Sigmoid colon (tissue), 4 donors: ENCODE results near the gene EBF4.

ENCODE experiments used
- EP300 ChIP-seq, 4 donors: sonication (generic); formaldehyde crosslinking; IDR thresholded peaks; one replicate each; pipeline ENCODE4 v1.6.1; 2017; ENCODE audit warnings: antibody characterized with exemption in 4 of 4
- POLR2AphosphoS5 ChIP-seq, 4 donors: sonication (generic); formaldehyde crosslinking; IDR thresholded peaks; one replicate each; pipeline ENCODE4 v1.6.1; 2017; ENCODE audit warnings: antibody characterized with exemption in 4 of 4
- TF ChIP-seq, protein P1 (sequence below), 4 experiments: fragments of 450-650 bp in 3 of 4; fragments of 200-600 bp in 1 of 4; IDR thresholded peaks; one replicate each; pipeline ENCODE4 v1.5.1; 2016 to 2019; ENCODE audit warnings: antibody characterized with exemption in 4 of 4, mild to moderate bottlenecking in 3 of 4, moderate library complexity in 2 of 4

DNA sequence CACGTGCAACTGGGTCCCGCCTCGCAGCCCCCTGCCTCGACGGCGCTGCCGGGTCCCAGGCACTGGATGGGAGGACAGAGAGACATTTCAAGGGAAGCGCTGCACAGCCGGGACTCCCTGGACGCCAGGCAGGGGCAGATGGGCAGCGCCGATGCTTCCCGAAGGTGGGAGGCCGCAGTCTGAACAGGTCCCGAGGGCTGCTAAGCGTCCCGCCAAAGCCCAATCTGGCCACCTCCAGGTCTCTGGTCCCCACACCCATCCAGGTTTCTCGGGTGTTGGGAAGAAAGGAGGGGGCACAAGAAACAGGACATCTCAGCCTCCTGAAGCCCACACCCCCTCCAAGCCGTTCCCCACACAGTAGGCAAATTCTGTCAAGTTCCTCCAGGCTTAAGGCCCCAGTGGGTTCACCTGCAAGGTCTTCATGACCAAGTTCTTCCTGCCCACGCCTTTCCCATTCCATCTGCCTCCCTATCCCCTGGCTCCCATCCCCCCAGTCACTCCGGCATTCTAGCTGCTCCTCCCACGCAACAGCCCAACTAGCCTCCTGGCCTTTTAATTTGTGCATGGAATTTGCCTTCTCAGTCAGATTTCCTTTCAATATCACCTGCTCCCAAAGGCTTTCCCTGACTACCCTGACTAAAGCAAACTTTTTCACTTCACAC lies 113.2 kb downstream of the EBF4 start:
- TF ChIP-seq, protein P1, sequence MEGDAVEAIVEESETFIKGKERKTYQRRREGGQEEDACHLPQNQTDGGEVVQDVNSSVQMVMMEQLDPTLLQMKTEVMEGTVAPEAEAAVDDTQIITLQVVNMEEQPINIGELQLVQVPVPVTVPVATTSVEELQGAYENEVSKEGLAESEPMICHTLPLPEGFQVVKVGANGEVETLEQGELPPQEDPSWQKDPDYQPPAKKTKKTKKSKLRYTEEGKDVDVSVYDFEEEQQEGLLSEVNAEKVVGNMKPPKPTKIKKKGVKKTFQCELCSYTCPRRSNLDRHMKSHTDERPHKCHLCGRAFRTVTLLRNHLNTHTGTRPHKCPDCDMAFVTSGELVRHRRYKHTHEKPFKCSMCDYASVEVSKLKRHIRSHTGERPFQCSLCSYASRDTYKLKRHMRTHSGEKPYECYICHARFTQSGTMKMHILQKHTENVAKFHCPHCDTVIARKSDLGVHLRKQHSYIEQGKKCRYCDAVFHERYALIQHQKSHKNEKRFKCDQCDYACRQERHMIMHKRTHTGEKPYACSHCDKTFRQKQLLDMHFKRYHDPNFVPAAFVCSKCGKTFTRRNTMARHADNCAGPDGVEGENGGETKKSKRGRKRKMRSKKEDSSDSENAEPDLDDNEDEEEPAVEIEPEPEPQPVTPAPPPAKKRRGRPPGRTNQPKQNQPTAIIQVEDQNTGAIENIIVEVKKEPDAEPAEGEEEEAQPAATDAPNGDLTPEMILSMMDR (IDR thresholded peaks at IDR 0.05) = no peak
- TF ChIP-seq POLR2AphosphoS5 (IDR thresholded peaks at IDR 0.05) = no peak
- no peak for TF ChIP-seq EP300 (IDR thresholded peaks at IDR 0.05)
